Measurements from ENCODE around the gene BYSL.
A peak's percentile ranks its signal among the peaks of the same experiment; 100 is the strongest.
"Not testable (repeated sequence)": the region's sequence is repeated elsewhere in the genome, so short reads cannot be mapped to it uniquely, and the experiment has no call there.

The BYSL gene

GRCh38 chr6:41940759-41941279 is 19.5 kb downstream of the BYSL start:
- DNase-seq (ENCODE audit: extremely low spot score, insufficient read length, low read depth) (no peak), FAIRE-seq (no peak)

GRCh38 chr6:41941280-41942066 is 20.2 kb downstream of the BYSL start, which contains the start of gene CCND3:
CCND3 (minus strand) TSS chr6:41941808; CDS start chr6:41941649, 159 bp downstream.
- FAIRE-seq (peak; percentile 91), DNase-seq (ENCODE audit: extremely low spot score, insufficient read length, low read depth) (peak; percentile 89)

- no peak for DNase-seq (ENCODE audit: extremely low spot score, insufficient read length, low read depth)
- FAIRE-seq, result no peak
Measured at GRCh38 chr6:41942067-41942851, 21.0 kb downstream of the BYSL start.

GRCh38 chr6:41942882-41943281 is 21.6 kb downstream of the BYSL start:
- not testable (repeated sequence) for FAIRE-seq; DNase-seq (ENCODE audit: extremely low spot score, insufficient read length, low read depth)

GRCh38 chr6:41943456-41943855 is 22.2 kb downstream of the BYSL start:
- FAIRE-seq (no peak), DNase-seq (ENCODE audit: extremely low spot score, insufficient read length, low read depth) (no peak)

- no peak for FAIRE-seq
Measured at GRCh38 chr6:41947581-41948220, 26.4 kb downstream of the BYSL start.

GRCh38 chr6:41954668-41955067 is 33.4 kb downstream of the BYSL start:
- no peak for FAIRE-seq
- DNase-seq (ENCODE audit: extremely low spot score, insufficient read length, low read depth), result no peak

More at GRCh38 chr6:41947581-41948220, 26.4 kb downstream of the BYSL start:
- DNase-seq (ENCODE audit: extremely low spot score, insufficient read length, low read depth), result no peak

- FAIRE-seq (no peak), DNase-seq (ENCODE audit: extremely low spot score, insufficient read length, low read depth) (no peak)
Measured at GRCh38 chr6:41955412-41955811, 34.1 kb downstream of the BYSL start.

GRCh38 chr6:41957117-41957516 is 35.8 kb downstream of the BYSL start:
- no peak for DNase-seq (ENCODE audit: extremely low spot score, insufficient read length, low read depth)
- FAIRE-seq, result no peak

- DNase-seq (ENCODE audit: extremely low spot score, insufficient read length, low read depth), result no peak
- no peak for FAIRE-seq
Measured at GRCh38 chr6:41958022-41958856, 36.9 kb downstream of the BYSL start.

GRCh38 chr6:41960028-41960427 is 38.7 kb downstream of the BYSL start:
- FAIRE-seq (no peak), DNase-seq (ENCODE audit: extremely low spot score, insufficient read length, low read depth) (no peak)

- FAIRE-seq (no peak), DNase-seq (ENCODE audit: extremely low spot score, insufficient read length, low read depth) (no peak)
Measured at GRCh38 chr6:41963371-41963770, 42.1 kb downstream of the BYSL start.

GRCh38 chr6:41964201-41964887 is 43.0 kb downstream of the BYSL start:
- DNase-seq (ENCODE audit: extremely low spot score, insufficient read length, low read depth) (no peak), FAIRE-seq (no peak)

GRCh38 chr6:41965429-41966213 is 44.3 kb downstream of the BYSL start:
- DNase-seq (ENCODE audit: extremely low spot score, insufficient read length, low read depth), result no peak
- FAIRE-seq, result no peak

- DNase-seq (ENCODE audit: extremely low spot score, insufficient read length, low read depth), result no peak
- no peak for FAIRE-seq
Measured at GRCh38 chr6:41966214-41966920, 45.1 kb downstream of the BYSL start.

GRCh38 chr6:41966961-41967311 is 45.6 kb downstream of the BYSL start:
- DNase-seq (ENCODE audit: extremely low spot score, insufficient read length, low read depth) (no peak), FAIRE-seq (no peak)

GRCh38 chr6:41967312-41968287 is 46.3 kb downstream of the BYSL start:
- no peak for DNase-seq (ENCODE audit: extremely low spot score, insufficient read length, low read depth)
- FAIRE-seq, result no peak

Data from GM18507 (cell line).